NCI-H526 treated with DMSO at 0.1 percent for 48 hours (cell line): Measurements from ENCODE around the gene ARPC2.

Experiments
- DNase-seq: peaks from one replicate; lab custom pipeline; 2025; lab: John Stamatoyannopoulos, UW

ARPC2 gene

DNA sequence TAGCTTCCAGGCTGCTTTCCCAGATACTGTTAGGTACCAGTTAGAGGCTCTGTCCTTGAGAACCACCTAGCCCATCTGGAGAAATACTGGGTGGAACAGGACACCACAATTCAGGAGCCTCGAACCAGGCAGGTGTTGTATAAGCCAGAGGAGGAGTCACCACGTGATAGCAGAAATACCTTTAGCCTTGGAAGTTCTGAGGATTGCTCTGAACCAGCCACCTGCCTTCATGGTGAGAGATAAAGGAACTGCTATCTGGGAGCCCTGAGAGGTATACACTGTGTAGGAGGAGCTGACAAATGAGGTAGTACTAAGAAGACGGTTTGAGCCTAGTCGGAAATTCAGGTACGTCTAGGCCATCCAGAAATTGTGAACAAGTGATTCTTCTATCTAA lies 36.2 kb downstream of the ARPC2 start:
- DNase-seq = no peak

DNA sequence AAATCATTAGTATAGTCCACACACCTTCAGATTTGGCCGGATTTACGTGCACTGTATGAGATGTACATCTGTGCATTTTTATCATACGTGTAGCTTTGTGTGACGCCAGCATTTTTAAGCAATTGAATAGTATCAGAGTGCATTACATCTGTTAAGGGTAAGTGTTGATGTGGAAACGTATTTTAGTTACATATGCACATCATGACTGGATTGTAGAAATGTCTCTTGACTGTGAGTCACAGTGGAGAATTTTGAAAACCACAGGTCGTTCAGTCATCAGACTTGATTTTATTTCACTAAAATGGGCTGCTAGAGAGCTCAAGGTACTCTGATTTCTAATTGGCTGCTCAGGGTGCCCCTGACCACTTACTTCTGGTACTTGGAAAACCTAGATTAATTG lies 38.5 kb downstream of the ARPC2 start:
- no peak for DNase-seq

DNA sequence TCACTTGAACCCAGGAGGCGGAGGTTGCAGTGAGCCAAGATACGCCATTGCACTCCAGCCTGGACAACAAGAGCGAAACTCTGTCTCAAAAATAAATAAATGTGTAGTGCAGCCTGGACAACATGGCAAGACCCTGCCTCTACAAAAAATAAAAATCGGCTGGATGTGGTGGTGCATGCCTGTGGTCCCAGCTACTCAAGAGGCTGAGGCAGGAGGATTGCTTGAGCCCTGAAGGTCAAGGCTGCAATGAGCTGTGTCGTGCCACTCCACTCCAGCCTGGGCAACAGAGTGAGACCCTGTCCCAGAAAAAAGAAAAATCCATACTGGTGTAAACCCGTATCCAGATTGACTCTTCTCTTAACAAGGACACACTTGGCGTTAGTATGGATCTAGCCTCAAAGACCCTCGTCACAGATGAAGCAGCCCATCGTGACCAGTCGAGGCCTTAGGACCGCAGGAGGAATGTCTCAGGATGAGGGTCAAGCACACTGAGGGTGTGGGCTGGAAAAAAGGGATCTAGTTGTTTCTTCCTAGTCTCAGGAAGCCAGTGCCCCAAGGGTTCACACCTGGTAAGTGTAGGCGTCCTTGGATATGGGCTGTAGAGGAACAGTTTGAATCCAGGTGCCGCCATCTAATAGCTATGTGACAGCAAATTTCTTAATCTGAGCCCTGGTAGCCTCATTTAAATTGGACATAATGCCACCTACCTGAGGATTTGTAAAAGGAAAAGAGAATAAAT lies 39.8 kb downstream of the ARPC2 start:
- no peak for DNase-seq

DNA sequence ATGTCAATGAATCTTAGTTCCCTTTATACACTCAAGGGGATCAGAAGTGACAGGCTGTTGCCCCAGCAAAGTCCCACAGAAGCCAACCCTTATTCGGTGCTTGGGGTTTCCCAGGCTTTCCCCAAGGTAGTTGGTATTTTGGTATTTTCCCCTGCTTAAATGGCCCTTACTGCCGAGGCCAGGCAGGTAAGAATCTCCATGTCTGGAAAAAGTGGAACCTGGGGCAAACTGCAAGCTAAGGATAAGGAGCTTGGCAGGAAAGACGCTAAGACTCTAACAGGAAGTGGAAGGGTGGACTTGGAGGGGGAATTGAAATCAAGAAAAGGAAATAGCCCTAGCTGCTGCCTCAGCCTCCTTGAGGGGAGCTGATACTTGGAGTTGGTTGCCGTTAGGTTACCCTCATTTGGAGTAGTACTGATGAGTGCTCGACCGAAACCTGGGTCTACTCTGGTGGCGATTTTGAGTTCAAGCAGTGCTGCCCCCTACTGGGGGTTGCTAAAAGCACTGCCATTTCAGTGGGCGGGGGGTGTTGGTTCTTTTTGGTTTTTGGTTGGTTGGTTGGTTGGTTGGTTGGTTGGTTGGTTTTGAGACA lies 40.5 kb downstream of the ARPC2 start:
- DNase-seq = no peak

DNA sequence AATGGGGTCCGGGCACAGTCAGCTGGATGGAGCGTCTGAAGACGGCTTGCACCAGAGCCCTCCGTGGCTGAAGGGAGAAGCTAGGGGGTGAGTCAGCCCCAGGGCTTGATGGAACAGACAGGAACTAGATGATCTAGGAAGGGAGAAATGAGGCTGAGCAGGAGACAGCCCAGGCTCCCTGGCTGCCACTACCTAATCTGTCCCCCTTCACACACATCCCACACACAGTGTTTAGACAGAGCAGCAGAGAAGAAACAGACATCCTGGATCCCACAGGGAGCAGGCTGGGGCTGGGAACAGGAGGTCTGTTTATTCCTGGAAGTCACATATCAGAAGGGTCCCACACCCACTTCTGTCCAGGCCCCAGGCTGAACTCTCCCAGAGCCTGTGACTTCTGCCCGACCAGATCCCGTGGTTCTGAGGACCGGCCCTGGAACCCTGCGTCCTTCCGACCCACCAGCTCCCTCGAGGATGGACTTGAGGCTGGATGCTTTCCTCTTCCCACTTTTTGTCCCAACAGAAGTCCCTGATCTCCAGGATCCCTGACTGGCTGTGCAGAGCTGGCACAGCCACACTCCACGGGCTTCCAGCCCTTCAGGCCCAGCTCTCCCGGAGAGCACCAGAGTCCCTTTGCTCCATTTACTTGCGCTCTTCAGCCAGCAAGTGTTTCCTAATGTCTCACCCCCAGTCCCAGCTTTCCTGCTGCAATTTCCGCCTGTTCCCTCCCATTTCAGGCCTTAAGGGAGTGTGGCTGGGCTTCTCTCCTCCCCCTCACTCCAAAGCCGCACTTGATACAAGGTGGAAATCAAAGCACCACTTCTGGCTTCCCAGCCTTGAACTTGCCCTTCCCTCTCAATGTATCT lies 42.3 kb downstream of the ARPC2 start:
- no peak for DNase-seq

DNA sequence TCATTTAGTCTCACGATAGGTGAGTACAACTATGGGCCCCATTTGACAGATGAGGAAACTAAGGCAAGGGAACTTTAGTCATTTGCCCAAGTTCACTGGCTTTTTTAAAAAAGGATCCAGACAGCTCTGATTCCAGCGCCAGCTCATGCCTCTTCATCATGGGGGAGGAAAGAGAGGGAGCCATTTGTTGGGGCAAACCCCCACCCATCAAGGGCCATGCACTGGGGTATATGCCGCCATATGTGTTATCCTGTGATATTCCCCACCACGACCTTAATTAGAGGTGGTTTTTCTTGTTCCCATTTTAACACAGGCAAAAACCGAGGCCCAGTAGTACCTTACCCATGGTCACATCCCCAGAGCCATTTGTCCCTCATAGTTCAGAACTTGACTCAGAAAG lies 43.2 kb downstream of the ARPC2 start:
- no peak for DNase-seq

DNA sequence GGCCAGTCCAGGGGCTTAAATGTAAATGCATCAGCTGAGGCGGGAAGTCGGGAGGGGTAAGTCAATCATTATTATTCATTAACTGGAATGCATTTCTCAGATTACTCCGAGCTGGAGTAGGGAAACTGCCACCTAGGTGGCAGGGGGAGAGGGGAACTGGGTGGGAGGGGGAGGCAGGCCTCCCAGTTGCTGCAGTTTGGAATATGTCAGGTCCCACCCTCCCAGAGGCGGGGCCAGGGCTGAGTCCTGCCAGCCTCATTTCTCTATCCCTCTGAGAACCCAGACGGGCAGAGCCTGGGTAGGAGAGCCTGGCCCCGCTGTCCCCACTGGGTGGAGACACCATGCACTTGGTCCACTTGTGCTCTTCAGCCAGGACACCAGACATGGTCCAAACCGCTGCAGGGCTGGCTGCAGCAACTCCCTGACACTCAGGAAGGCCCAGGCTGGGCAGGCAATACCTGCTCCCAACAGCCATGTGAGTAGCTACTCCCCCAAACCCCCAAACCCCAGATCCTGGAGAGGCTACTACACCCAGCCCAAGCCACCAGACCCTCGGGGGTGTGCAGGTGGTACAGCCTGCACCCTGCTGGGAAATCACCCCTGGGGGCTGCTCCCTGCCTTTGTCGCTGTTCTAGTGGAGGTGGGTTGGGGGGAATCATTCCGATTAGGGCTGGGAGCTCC lies 43.9 kb downstream of the ARPC2 start, which contains the start of gene GPBAR1:
TSS of gene GPBAR1 (plus strand) at position 274 of the 681 bp plus-strand sequence. CDS start 1,710 bp downstream, outside the sequence.
- DNase-seq = peak; percentile 37

DNA sequence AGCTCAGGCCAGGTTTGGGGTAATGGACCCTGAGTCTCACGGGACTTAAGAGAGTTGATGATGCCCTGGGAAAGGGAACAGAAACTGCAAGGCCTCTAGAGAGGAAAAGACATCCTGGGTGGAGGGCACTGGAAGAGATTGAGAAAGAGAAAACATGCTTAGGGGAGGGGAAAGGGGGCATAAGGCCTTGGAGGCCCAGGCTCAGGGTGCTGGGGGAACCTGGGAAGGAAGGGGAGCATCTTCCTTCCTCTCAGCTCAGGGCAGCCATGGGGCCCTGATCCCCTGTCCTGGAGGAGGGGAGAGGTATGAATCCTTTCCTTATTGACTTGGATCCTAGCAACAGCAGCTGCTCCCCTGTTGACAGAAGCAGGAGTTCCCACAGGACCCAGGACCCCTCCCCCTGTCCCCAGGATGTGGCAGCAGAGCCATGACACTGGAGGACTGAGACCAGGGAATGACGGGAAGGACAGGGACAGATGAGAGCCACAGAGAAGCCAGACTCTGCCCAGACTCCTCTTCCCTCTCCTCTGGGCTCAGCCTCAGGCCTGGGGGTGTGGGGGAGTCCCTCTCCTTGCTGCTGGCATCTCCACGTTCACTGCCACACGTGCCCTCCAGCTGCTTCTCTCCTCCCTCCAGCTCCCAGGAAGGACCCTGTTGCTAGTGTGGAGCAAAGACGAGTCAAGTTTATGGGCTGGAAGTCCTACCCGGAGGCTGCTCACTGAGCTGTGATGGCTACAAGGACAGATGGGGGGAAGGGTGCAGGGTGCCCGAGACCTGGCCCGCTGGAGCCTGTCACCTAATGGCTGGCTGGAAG lies 44.6 kb downstream of the ARPC2 start:
- no peak for DNase-seq

DNA sequence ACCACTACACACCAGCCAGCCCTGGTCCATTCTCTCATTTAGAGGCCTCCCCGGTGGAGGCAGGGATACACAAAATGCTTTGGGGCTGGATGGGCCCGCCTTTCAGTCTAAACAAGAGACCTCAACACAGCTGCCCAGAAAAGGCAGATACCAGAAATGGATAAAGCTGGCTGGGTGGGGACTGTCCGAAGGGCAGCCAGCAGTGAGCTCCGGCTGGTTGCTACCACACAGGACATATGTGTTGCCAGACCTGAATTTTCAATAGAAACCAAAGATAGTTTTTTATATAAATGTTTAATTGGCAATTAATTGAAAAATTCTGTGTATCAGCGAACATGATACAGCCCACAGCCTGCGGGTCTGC lies 45.2 kb downstream of the ARPC2 start:
- DNase-seq = no peak

DNA sequence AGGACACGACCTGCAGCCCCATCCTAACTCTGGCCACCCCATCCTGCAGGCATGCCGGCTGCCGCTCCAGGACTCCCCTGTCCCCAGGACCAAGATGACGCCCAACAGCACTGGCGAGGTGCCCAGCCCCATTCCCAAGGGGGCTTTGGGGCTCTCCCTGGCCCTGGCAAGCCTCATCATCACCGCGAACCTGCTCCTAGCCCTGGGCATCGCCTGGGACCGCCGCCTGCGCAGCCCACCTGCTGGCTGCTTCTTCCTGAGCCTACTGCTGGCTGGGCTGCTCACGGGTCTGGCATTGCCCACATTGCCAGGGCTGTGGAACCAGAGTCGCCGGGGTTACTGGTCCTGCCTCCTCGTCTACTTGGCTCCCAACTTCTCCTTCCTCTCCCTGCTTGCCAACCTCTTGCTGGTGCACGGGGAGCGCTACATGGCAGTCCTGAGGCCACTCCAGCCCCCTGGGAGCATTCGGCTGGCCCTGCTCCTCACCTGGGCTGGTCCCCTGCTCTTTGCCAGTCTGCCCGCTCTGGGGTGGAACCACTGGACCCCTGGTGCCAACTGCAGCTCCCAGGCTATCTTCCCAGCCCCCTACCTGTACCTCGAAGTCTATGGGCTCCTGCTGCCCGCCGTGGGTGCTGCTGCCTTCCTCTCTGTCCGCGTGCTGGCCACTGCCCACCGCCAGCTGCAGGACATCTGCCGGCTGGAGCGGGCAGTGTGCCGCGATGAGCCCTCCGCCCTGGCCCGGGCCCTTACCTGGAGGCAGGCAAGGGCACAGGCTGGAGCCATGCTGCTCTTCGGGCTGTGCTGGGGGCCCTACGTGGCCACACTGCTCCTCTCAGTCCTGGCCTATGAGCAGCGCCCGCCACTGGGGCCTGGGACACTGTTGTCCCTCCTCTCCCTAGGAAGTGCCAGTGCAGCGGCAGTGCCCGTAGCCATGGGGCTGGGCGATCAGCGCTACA lies 45.9 kb downstream of the ARPC2 start:
- DNase-seq = no peak

DNA sequence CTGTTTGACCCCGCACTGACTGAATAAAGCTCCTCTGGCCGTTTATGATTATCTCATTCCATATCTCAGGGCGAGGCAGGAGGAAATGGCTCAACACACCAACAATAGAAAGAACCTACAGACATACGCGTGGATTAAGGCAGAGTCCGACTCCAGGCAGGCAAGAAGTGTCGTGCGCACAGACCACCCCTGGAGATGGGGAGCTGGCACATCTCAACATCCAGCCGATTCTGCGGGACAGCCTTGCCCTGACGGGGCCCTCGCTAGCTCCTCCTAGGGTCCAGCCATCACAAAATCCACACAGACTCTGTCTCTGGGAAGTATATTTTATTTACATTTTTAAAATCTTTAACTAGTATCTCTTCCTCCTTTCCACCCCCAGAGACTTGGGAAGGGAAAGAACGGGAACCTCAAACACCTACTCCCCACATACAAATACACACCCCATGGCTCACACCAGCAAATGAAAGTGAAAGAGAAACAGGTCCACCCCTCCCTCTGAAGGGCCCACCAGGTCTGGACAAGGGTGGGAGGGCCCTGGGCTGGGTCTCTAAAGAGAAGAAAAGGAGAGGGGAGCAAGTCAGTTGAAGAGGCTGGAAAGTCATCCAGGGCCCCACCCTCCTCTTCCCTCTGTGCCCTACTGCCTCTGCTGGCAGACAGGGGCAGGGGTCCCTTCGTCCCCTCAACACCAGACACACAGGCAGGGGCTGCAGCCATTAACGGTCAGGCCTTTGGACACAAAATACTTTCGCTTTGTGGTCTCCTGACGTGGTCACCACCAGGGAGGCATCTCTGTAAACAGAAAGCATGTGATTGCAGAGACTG lies 47.0 kb downstream of the ARPC2 start:
- no peak for DNase-seq

DNA sequence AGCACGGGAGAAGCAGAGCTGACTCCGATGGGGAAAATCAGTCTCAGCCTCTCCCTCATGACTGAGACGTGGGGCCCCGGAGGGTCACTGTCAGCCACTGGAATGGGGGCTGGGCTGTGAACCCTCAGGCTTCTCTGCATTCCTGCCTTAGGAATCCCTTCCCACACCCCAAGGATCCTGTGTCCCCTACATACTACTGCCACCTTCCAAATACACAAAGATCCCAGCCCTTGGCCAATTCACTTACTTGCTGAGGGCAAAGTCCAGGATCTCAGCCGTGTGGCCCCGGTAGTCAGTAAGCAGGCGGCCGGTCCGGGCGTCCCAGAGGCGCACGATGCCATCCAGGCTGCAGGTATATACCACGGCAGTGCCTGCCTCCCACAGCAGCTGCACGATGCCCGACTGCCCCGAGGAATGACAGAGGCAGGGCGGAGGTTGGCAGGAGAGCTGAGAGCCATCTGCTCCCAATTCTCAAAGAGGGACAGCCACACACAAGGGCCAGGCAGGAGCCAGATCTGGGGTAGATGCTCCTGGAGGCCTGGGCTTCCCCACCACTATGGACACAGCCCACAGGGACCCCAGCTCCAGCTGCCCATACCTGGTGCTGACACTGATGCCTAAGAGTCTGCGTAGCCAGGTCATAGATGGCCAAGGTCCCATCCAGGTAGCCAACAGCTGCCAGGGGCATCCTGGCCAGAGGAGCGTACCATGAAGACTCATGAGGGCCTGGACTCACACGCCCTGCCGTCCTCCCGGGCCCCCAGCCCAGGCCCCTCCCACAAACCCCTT lies 48.0 kb downstream of the ARPC2 start:
- no peak for DNase-seq

DNA sequence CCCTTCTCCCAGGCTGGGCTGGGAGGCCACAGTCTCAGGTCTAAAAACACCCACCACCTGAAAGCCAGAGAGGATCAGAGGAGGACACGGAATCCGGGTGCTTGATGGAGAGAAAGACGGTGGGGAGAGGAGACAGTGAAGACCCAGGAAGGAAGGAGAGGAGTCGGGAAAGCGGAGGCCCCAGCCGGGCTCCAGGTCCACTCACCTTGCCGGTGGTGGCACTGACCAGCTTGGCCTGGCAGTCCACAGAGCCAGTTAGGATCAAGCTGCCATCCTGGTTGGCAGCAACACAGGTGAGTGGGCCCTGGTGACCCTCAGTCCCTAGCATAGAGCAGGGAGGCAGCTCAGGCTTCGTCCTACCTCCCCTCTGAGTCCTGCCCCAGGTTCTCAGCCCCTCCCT lies 48.6 kb downstream of the ARPC2 start:
- DNase-seq = no peak

DNA sequence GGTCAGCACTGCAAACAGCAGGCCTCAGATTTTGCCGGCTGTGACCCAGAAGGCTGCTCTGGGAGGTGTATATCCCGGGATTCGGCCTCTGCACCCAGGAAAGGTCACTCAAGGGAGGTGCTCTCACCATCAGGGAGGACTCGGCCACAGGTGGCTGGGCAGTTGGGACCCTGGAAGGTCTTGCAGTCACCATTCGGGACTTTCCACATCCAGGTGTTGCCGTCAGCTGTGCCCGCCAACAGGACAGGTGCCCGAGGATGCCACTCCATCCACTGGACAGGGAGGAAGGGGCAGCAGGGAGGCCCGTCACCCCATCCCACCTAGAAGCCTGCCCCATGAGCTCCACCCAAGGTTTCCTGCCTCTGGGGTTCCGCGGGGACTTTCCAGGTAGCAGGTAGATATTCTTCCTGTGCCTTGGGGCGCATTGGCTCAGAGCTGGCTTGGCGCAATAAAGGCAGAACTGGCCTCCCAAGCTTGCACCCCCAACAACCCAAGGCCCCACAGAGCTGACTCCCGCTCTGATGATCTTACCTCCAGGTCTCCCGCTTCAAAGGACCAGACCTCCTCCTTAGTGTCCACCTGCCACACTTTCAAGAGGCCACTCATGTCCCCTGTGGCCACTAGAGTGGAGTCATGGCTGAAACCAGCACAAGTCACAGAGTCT lies 49.5 kb downstream of the ARPC2 start:
- no peak for DNase-seq

DNA sequence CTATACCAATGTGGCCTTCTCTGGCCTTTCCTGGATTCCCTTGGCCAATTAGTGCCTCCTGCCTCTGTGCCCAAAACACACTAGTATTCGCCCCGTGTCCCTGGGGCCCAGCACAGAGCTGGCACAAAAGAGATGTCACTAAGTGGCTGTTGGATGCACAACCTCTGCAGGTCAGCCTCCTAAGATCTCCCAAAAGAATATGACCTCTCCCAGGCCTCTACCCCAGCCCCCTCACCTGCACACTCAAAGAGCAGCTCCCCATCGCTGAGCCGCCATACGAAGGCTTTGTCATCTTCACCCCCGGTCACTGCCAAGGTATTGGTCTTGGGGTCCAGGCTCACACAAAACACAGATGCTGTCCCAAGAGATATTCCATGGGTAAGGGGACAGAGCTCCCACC lies 50.3 kb downstream of the ARPC2 start:
- no peak for DNase-seq

DNA sequence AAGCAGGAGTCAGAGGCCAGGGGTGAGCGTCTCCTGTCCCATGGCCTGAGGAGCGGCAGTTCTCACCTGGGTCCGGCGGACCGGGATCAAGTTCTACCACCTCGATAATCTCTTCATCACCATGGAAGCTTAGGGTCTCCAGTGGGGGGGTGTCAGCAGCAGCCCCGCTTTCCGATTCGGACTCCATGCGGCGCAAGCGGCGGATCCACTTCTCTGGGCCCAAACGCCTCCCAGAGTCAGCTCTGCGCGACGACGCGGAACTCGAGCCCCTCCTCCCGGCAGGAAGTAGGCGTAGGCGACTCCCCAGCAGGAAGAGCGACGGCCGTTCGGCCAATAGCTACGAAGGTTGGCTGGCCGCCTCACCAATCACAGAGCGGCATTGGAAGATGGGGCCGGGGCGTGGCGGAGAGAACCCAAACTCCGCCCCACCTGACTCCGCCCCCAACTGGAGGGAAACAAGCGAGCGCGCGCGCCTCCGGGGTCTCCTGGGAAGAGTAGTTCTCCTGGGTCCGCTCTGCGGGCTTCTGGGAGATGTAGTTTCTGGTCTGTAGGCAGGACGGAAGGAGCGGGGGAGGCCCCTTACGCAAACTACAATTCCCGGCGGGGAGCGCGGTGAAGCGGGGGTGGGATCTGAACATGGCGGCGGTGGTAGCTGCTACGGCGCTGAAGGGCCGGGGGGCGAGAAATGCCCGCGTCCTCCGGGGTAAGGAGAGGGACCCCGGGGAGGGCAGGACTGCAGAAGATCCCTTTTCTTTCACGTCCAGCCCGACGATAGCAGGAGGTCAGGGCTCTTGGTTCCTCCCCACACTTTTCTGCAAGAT lies 53.1 kb downstream of the ARPC2 start, which contains the start of the genes AAMP and PNKD:
TSS of gene AAMP (minus strand) at position 238 of the 821 bp plus-strand sequence. CDS start at position 187, 51 bp downstream.
TSS of gene PNKD (plus strand) at position 620 of the 821 bp plus-strand sequence. CDS start at position 637, 17 bp downstream.
- peak; percentile 98 for DNase-seq
